ENCODE results near the gene CEP131.
A peak's percentile ranks its signal among the peaks of the same experiment; 100 is the strongest.

The CEP131 gene

GRCh38 chr17:81203136-81203535 is 19.6 kb downstream of the CEP131 start:
- DNase-seq: no peak

GRCh38 chr17:81202318-81202717 is 20.4 kb downstream of the CEP131 start:
- no peak for DNase-seq

DNA sequence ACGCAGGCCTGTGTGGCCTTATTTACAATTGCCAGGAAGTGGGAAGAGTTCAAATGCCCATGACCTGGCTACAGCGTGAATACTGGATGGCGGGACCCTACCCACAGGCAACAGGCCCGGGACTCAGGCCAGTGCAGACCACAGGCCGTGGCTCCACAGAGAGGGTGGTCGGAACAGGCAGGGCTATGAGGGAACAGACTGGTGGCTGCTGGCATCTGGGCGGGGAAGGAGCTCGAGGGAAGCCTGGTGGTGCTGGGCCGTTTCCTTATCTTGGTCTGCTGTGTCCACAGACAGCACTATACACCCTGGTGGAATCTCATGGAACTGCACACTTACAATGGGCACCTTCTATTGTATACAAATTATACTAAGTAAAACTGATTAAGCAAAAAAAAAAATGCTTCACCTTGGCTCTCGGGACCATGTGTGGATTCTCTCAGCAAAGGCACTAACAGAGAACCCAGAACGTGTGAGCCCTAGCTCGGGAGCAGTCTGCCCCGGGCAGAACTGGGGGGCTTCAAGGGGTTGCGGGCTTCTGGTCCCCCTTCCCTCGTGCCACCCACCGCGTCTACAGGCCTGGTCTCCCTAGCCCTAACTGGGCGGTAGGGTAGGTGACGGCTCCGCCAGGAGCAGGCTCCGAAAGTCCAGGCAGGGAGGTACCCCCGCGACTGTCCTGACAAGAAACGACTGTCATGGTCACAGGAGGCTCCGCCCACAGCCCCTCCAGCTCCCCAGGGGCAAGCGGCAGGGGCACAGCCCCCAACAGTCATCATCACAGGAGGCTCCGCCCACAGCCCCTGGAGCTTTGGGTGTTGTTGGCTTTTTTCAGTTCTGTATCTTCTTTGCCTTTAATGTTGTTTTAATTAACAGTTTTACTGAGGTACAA is 21.8 kb downstream of the CEP131 start:
- DNase-seq: peak in 43 of 58 donors; percentile 4 to 65 (median 30)

GRCh38 chr17:81200201-81200600 is 22.6 kb downstream of the CEP131 start:
- DNase-seq: no peak

- no peak for DNase-seq
Observed at GRCh38 chr17:81199482-81199830, 23.3 kb downstream of the CEP131 start.

DNA sequence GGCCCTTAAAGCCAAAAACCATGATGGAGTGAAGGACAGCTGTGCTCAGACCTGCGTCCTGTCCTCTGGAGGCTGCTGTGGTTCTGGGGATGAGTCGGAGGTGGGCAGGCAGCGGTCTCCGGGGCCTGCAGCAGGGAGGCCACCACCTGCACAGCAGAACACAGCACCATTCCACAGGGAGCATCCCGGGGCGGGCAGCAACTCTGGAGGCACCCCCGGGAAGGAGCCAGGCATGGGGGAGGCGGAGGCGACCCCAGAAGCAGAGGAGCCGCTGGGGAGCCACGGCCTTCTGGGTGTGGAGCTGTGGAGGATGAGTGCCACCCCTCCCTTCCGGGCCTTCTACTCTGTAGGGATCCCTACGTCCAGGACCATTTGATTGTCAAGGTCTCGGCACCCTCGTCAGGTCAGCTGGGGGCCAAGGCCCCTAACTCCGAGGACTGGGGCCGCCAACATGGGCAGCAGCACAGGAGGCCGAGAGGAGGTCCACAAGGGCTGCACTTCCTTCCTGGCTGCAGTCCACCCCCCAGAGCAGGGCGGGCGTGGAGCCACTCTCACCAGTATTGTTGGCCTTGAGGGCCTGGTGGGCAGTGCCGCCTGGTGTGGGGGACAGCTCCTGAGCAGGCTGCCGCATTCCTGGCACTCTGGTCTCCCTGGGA is 23.8 kb downstream of the CEP131 start:
- DNase-seq: no peak

- DNase-seq: no peak
Observed at GRCh38 chr17:81197831-81198490, 24.8 kb downstream of the CEP131 start.

- no peak for DNase-seq
Observed at GRCh38 chr17:81197409-81197795, 25.4 kb downstream of the CEP131 start.

- no peak for DNase-seq
Observed at GRCh38 chr17:81196505-81197408, 26.0 kb downstream of the CEP131 start.

DNA sequence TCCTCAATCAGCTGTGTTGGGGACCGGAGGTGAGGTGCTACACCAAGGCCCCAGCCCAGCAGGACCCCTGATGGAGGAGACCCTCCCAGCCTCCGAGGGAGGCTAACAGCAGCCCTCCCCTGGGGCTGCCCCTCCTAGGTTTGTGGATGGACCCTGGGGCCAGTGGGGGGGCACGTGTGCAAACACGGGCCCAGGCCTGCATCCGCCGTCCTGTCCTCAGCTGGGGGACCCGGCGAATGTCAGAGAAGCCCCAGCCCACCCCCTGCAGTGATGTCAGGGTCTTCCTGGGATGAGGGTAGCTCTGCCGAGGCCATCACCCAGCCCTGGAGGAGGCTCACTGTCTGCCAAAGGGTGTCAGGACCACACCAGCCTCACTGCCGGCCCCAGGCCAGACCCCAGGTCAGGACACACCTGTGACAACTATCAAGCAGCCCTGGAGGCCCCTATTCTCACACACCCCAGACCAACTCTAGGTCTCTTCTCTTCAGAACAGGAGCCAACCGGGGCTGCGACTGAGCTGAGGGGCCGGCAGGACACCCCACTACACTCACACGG is 26.7 kb downstream of the CEP131 start:
- no peak for DNase-seq

DNA sequence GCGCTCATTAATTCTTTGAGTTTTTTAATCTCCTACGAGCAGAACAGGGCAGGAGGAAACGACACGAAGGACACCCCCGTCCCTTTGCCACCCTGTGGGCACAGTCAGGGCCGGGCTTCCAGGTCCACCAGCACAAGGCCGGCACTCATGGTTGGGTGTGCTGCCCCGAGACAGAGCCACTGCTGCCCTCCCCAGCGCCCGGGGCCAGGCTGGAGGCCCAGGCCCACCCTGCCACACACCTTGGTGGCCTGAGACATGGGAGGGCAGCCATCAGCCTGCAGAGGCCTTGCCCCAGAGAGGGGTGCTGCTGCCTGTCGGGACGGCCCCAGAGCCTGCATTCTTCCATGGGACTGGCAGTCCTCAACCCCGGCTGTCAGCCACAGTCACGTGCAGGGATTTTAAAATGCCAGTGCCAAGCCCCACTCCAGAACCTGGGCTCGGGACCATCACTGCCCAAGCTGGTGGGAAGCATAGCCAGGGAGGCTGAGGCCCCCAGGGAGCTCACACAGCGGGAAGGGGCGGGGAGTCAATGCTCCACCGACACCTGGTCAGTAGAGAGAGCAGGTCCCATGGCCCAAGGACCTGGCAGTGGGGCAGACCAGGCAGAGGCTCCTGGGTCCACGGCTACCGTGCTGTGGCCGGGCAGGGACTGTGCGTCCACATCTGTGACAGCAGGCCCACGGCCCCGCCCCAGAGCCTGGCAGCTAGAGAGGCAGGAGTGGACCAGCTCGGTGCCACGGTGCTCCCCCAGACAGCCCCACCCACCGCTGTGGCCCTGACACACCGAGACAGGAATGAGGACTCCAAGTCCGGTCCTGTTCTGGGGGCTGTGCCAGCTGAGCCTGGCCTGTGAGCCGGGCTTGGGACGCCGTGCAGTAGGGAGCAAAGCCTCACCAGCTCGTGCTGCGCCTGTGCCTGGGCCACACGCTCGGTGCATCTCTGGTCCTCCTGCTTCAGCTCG is 27.5 kb downstream of the CEP131 start:
- no peak for DNase-seq

DNA sequence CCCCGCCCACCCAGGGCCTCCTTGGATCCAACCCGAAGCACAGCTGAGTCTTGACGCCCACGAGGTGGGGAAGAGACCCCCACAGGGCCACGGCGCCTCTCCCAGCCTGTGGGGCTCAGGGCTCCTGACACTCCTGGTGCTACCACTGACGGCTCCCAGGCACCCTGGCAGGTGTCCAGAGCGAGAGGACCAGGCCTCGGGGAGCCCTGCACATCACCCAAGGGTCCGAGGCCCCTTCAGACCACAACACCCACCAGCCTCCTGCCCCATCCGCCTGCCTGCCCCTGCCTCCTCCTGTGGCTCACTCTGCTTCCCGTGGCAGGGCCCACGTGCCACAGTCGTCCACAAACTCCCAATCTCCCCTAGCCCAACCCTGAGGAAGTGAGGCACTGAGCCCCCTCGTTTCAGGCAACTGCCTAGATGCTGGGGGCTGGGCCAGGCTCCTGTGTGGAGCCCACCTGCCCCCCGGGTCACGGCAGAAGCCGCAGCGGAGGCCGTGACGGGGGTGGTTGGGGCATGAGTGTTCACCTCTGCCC is 28.5 kb downstream of the CEP131 start:
- no peak for DNase-seq

DNA sequence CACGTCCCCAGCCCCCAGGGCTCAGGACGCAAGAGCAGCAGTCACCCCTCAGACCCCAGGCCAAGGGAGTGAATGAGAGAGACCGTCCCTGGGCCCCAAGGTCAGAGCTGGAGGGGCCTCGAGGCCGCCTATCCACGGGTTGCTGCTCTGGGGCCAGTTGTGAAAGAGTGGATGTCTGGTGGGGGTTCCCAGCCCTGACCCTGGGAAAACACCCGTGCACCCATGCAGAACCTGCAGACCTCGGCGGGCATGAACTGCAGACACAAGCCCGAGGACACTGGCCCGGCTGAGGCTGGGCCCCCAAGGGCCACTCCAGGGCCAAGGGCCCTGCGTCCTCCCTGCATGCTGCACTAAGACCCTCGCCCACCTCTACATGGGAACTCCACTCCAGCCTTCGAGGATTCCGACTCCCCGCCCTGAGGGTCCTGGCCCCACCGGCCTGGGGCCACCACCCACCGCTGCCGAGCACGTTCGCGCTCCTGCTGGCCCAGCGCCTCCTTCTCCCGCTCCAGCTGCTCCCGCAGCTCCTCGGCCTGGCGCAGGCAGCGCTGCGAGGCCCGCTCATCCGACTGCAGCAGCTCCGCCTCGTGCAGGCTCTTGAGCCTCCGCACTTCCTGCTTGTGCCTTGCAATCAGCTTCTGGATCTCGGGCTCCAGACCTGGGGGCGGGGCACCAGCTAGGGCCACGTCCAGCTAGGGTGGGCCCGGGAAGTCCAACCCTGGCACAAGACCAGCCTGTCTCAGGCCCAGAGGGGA is 29.1 kb downstream of the CEP131 start:
- DNase-seq: no peak

GRCh38 chr17:81193051-81193410 is 29.7 kb downstream of the CEP131 start:
- no peak for DNase-seq

DNA sequence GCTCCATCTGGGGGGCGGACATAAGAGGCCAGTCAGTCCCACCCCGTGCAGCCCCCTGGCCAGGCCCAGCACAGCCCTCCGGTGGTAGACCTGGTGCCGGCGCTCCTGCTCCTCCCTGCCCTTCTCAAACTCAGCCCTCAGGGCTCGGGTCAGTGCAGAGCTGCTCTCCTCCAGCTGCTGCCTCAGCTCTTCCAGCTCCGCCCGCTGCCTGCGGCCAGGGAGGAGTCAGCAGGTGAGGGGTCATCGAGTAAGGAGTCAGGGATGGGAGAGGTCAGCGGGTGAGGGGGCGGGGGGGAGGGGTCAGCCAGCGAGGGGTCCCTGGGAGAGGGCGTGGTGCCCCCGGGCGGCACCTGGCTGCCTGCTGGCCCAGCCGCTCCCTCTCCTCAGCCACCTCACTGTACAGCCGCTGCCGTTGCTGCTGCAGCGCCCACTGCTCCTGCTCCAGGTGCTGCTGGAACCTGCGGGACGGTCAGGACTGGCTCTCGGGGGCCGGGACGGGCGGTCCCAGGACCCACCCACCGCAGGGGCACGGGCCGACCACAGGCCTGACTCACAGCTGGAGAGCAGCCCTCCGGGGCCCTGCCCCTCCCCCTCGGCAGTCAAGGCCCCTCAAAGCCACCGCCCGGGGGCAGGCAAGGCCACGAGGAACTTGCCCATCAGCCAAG is 30.2 kb downstream of the CEP131 start:
- no peak for DNase-seq

GRCh38 chr17:81191646-81192045 is 31.1 kb downstream of the CEP131 start:
- DNase-seq: no peak

DNA sequence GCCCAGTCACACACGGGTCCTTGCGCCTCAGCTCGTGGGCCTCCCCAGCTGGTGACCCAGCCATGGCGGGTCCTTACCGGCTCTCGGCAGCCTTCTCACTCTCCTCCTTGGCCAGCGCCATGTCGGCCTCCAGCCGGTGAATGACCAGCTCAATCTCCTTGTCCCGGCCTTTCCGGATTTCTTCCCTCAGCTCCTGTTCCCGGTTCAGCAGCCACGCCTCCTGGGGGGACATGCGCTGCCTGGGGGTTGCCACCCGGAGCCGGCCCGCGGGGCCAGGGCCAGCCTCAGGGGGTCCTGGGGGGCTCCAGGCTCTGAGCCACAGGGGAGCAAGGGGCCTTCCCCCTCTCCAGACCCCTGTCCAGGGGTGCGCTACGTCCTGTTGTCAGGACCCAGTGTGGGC is 31.6 kb downstream of the CEP131 start:
- no peak for DNase-seq

DNA sequence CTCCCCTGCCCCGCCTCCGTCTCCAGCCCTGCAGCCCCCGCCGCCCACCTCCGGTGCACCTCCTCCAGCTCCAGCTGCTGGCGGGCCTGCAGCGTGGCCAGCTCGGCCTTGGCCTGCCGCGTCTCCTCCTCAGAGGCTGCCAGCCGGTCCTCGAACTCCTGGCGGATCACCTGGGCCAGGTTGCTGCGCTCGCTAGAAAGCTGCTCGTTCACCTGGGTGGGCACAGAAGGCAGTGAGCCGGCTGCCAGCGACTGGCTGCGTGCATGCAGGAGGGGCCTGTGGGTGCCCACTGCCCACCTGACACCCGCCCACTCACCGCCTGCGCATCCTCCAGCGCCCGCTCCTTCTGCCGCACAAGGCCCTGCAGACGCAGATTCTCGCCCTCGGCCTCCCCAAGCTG is 32.2 kb downstream of the CEP131 start:
- DNase-seq: no peak

All from anterior cingulate cortex (tissue), 58 donors.